Retinal pigment epithelial cell (primary cell): Measurements from ENCODE around the gene FOXI1.
"Not testable (repeated sequence)": the region's sequence is repeated elsewhere in the genome, so short reads cannot be mapped to it uniquely, and the experiment has no call there.

Experiments
- DNase-seq: peaks from one replicate; pipeline ENCODE4 v3.0.0-alpha.2; 2010; ENCODE audit warnings: low read depth
- H3K4me3 ChIP-seq: 2 replicates; pipeline ENCODE4 v1.5.1; 2011; ENCODE audit warnings: mild to moderate bottlenecking, low read length, control low read depth, moderate library complexity
- TF ChIP-seq, protein P1 (sequence below): conservative IDR thresholded peaks from 2 replicates; pipeline ENCODE4 v1.5.1; 2011; ENCODE audit warnings: low read depth, low read length, control low read depth, inconsistent platforms

Gene FOXI1

DNA sequence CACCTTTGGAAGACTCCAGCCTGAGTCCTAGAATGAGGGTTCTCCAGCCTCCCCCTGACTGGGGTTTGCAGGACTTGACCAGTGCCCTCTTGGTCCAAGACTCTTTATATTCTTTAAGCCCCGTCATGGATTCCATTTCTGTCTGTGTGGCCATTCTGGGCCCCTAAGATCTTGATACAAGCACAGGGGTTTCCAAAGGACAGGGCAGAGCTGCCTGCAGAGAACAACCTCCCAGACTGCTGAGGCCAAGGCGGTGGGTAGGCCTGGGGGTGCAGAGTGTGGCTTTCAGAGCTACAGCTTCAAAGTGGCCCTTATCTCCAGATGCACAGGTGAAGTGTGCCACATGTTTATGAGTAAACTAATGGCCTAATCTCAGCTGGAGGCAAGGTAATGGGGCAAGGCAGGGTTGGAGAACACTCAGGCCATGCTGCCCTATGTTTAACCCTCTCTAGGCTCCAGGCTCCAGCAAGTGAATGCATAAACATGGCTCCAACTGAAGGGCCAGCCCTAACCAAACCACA lies 32.1 kb downstream of the FOXI1 start:
- DNase-seq = no peak
- H3K4me3 ChIP-seq = no peak overlapping the region
- TF ChIP-seq, protein P1, sequence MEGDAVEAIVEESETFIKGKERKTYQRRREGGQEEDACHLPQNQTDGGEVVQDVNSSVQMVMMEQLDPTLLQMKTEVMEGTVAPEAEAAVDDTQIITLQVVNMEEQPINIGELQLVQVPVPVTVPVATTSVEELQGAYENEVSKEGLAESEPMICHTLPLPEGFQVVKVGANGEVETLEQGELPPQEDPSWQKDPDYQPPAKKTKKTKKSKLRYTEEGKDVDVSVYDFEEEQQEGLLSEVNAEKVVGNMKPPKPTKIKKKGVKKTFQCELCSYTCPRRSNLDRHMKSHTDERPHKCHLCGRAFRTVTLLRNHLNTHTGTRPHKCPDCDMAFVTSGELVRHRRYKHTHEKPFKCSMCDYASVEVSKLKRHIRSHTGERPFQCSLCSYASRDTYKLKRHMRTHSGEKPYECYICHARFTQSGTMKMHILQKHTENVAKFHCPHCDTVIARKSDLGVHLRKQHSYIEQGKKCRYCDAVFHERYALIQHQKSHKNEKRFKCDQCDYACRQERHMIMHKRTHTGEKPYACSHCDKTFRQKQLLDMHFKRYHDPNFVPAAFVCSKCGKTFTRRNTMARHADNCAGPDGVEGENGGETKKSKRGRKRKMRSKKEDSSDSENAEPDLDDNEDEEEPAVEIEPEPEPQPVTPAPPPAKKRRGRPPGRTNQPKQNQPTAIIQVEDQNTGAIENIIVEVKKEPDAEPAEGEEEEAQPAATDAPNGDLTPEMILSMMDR = no peak

DNA sequence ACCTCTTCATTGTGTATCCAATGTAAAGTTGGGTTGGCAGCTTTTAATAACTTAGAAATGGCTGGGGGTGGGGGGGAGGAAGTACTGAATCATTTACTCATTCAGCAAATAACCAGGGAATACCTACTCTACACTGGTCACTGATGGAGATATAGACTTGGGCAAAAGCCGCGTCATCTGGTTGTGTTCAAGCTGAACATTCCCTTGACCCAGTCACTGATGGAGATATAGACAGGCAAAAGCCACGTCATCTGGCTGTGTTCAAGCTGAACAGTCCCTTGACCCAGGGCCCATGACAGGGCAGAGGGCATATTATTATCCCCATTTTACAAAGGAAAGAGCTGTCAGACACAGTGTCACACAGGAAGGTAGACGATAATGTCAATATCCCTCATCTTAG lies 32.6 kb downstream of the FOXI1 start:
- TF ChIP-seq, protein P1 = no peak
- DNase-seq = no peak
- H3K4me3 ChIP-seq = no peak overlapping the region

DNA sequence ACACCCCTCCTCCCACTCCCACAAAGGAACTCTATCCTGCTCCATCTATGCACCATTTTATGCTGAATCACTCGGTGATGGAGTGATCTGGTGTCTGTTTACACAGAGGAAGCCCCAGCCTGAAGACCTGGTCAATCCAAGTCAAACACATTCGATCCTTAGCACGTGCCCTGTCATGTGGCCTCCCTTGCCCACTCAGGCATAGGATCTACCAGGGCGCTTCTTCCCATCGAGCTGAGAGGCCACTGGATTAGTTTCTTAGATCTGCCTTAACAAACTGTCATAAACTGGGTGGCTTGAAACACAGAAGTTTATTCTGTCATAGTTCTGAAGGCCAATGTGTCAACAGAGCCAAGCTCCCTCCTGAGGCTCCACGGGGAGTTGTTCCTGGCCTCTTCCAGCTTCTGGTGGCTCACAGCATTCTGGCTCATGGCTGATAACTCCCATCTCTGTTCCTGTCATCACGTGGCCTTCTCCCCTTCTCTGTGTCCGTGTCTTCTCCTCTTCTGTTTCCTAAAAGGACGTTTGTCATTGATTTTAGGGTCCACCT lies 34.2 kb downstream of the FOXI1 start:
- DNase-seq = no peak
- no peak overlapping the region for H3K4me3 ChIP-seq
- TF ChIP-seq, protein P1 = no peak

- not testable (repeated sequence) for H3K4me3 ChIP-seq, DNase-seq
These were observed 35.5 kb downstream of the FOXI1 start for GRCh38 chr5:170141196-170141595.

- H3K4me3 ChIP-seq = no peak overlapping the region
- TF ChIP-seq, protein P1 = no peak
- DNase-seq = no peak
These were observed 35.9 kb downstream of the FOXI1 start for GRCh38 chr5:170141636-170142035.

DNA sequence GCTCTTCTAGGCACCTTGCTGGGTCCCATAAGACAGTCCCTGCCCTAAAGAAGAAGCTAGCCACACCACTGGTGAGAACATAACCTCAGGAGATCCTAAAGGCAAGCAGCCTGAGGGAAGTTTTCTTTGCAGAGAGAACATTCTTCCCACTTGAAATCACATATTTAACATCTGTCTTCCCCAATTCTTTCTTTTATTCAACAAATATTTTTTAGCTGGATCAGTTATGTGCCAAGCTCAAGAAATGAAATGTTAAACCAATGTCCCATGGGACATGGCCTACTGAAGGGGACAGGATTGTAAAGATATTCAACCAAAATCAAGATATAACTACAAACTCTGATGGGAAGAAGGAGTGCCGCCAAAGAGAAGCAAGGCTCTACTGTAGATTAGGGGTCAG lies 36.5 kb downstream of the FOXI1 start:
- TF ChIP-seq, protein P1 = no peak
- no peak for DNase-seq
- H3K4me3 ChIP-seq = no peak overlapping the region

DNA sequence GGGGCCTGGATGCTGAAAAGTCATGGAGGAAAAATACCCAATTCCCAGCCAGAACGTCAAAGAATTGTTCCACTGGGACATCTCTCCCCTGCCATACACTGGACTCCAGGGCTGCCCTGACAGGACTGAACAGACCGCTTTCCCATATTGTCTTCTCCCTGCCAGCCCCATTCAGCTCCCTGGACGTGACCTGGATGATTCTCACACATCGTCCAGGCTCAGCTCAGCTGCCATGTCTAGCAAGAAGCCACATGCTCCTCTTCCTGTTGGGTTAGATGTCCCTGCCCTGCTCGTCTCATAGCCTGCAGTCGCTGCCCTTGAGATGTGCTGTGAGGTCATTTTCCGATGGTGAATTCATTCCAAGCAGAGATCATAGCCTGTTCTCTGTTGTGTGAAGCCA lies 37.4 kb downstream of the FOXI1 start:
- DNase-seq = no peak
- TF ChIP-seq, protein P1 = no peak
- no peak overlapping the region for H3K4me3 ChIP-seq
